GM21619 (cell line): Measurements from ENCODE around the gene ZNF580.

Source experiments
- ATAC-seq: cut with Tn5 transposase; IDR thresholded peaks from one replicate; pipeline ENCODE4 v1.9.1; 2021; ENCODE audit not compliant: unreplicated experiment

ZNF580 gene

GRCh38 chr19:55640577-55641425 is at the start of gene ZNF580:
Gene ZNF580 (plus strand): TSS chr19:55641002. CDS start chr19:55642509, 1,507 bp downstream.
- no peak for ATAC-seq

GRCh38 chr19:55591555-55591954 is 49.2 kb upstream of the ZNF580 start:
- no peak for ATAC-seq

- no peak for ATAC-seq
These were observed 48.3 kb upstream of the ZNF580 start for GRCh38 chr19:55592391-55593090.

- no peak for ATAC-seq
These were observed 47.6 kb upstream of the ZNF580 start for GRCh38 chr19:55593096-55593772.

- ATAC-seq: no peak
These were observed 45.7 kb upstream of the ZNF580 start for GRCh38 chr19:55594996-55595545.

GRCh38 chr19:55596304-55596703 is 44.5 kb upstream of the ZNF580 start:
- ATAC-seq: no peak

GRCh38 chr19:55597501-55597921 is 43.3 kb upstream of the ZNF580 start:
- no peak for ATAC-seq

- no peak for ATAC-seq
These were observed 42.8 kb upstream of the ZNF580 start for GRCh38 chr19:55598034-55598433.

- ATAC-seq: peak; percentile 47
These were observed 41.9 kb upstream of the ZNF580 start for GRCh38 chr19:55598719-55599467.

GRCh38 chr19:55599468-55599841 is 41.3 kb upstream of the ZNF580 start, which contains the start of gene FIZ1:
Gene FIZ1 (minus strand): TSS chr19:55599517. CDS start chr19:55597865, 1,652 bp downstream.
- ATAC-seq: peak; percentile 45

GRCh38 chr19:55599842-55600661 is 40.8 kb upstream of the ZNF580 start, which contains the start of gene ZNF524:
Gene ZNF524 (plus strand): TSS chr19:55600288. CDS start chr19:55602113, 1,825 bp downstream.
- peak; percentile 35 for ATAC-seq

- no peak for ATAC-seq
These were observed 40.2 kb upstream of the ZNF580 start for GRCh38 chr19:55600662-55601028.

- no peak for ATAC-seq
These were observed 39.7 kb upstream of the ZNF580 start for GRCh38 chr19:55601084-55601483.

- ATAC-seq: no peak
These were observed 38.4 kb upstream of the ZNF580 start for GRCh38 chr19:55602104-55603001.

- ATAC-seq: no peak
These were observed 37.7 kb upstream of the ZNF580 start for GRCh38 chr19:55603115-55603514.

- ATAC-seq: no peak
These were observed 37.1 kb upstream of the ZNF580 start for GRCh38 chr19:55603581-55604292.

GRCh38 chr19:55605207-55605636 is 35.6 kb upstream of the ZNF580 start:
- peak; percentile 65 for ATAC-seq
